Right ventricle myocardium superior (tissue), 1 donor: ENCODE data around the gene FLVCR2. TPM values are rescaled to one million over a fixed set of nuclear protein-coding genes. Genes with fewer than 3 reads are reported as not detected.

Experiments
- ATAC-seq: fragments of 200-7000 bp; cut with Tn5 transposase; one replicate; pipeline ENCODE4 v1.9.1; 2020; ENCODE audit warnings: mild to moderate bottlenecking; ENCODE audit not compliant: poor library complexity
- DNase-seq: peaks from one replicate; pipeline ENCODE4 v3.0.0-alpha.2; 2020
- intact Hi-C: fragments of 100-400 bp; cut with DNase I; formaldehyde crosslinking; loops from one replicate; pipeline ENCODE4 v1.11.2; 2022
- total RNA-seq: library from RNA; stranded (reverse); fragmentation: NEBNext Ultra II Directional; extraction: Animal tissue kit (Norgen Biotek cat#: 25700); gene quantifications from one replicate; pipeline ENCODE4 v1.2.1, GENCODE V29; 2021
- donor health status: DM: no; HTN: yes; CAD: no; lungs with severe emphysema.

Gene FLVCR2
- total RNA-seq, 1 donor from 2014 or later, result 2.1 TPM

GRCh38 chr14:75551021-75551420 is 27.4 kb upstream of the FLVCR2 start:
- intact Hi-C loops, result no loop called here
- no peak for ATAC-seq
- DNase-seq, result no peak

GRCh38 chr14:75553157-75553556 is 25.3 kb upstream of the FLVCR2 start:
- intact Hi-C loops, result no loop called here
- ATAC-seq (no peak), DNase-seq (no peak)

DNA sequence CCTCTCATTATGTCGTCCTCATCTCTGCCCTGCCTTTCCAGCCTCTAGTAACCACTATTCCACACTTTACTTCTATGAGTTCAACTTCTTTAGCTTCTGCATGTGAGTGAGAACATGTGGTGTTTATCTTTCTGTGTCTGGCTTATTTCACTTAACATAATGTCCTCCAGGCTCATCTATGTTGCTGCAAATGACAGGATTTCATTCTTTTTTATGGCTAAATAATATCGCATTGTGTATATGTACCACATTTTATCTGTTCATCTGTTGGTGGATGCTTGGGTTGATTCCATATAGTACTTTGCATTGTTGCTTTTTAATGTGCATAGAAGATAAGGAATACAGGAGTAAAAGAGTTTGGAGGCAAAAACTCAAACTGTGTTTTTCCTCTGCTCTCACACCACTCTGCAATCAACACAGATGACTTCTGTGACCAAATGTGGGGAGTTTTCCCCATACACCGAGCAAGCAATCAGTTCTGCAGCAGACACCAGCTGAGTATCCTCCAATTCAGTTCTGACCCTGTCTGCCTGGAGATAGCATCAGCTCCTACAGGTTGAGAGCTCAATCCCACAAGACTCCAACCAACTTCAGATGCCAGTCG is 24.6 kb upstream of the FLVCR2 start:
- intact Hi-C loops, result no loop called here
- ATAC-seq (no peak), DNase-seq (no peak)

DNA sequence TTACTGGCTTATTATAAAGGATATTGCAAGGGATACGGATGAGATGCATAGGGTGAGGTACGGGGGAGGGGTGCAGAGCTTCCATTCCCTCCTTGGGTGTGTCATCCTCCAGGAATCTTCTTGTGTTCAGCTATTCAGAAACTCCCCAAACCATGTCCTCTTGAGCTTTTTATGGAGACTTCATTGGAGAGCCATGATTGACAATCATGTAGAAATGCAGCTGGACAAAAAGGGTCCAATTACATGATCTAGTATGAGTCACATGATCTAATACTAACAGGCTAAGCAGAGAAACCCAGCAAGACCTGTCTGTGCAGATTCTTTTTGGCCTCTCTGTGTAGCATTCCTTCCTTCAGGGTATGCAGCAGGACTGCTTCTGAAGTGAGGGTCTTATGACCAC is 23.9 kb upstream of the FLVCR2 start:
- ATAC-seq, result no peak
- DNase-seq, result no peak
- intact Hi-C loops, result no loop called here

GRCh38 chr14:75558440-75558839 is 20.0 kb upstream of the FLVCR2 start:
- no peak for ATAC-seq
- DNase-seq, result no peak
- intact Hi-C loops, result no loop called here

- DNase-seq, result no peak
- intact Hi-C loops, result no loop called here
- ATAC-seq, result no peak
Measured at GRCh38 chr14:75559045-75559444, 19.4 kb upstream of the FLVCR2 start.

- intact Hi-C loops, result no loop called here
- ATAC-seq, result peak; percentile 10
- DNase-seq, result peak; percentile 50
Measured at GRCh38 chr14:75559451-75560222, 18.8 kb upstream of the FLVCR2 start.

- intact Hi-C loops, result no loop called here
- DNase-seq, result peak; percentile 79
- ATAC-seq, result peak; percentile 90
Measured at GRCh38 chr14:75561013-75561432, 17.4 kb upstream of the FLVCR2 start.

DNA sequence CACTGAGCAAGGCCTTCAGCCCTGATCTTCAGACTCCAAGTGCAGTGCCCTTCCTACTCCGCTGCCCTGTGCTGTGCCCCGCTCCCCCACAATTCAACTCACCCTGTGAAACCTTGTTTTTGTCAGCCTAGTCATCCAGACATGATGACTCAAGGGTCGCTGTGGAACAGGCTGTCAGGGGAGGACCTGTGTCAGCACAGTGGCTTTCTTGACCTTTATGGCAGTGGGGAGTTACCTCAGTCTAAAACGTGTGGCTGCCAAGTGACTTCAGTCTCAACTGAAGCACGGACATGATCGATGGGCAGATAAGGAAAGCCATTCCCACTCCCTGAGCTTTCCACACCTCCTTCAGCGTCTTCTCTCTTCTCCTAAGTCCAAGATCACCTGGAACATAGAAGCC is 16.3 kb upstream of the FLVCR2 start:
- DNase-seq (no peak), ATAC-seq (no peak)
- intact Hi-C loops, result no loop called here

GRCh38 chr14:75562489-75562888 is 15.9 kb upstream of the FLVCR2 start:
- DNase-seq (no peak), ATAC-seq (no peak)
- intact Hi-C loops, result no loop called here

DNA sequence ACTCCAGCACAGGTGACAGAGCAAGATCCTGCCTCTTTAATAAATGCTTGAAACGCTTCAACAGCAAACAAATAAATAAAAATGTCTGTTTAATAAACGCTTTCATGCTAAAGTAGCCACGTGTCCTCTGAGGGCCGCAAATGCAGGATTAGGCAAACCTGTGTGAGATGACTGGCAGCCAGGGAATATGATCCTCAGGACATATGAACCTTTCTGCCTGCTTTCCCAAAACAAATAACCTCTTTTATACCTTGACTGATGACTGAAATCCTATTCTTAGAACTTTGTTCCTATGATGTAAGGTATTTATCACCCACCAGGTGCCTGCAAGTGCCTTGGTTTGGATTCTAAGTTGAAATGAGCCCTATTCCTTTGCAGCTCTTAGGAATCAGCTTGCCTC is 14.5 kb upstream of the FLVCR2 start:
- no peak for DNase-seq
- ATAC-seq, result no peak
- intact Hi-C loops, result no loop called here

DNA sequence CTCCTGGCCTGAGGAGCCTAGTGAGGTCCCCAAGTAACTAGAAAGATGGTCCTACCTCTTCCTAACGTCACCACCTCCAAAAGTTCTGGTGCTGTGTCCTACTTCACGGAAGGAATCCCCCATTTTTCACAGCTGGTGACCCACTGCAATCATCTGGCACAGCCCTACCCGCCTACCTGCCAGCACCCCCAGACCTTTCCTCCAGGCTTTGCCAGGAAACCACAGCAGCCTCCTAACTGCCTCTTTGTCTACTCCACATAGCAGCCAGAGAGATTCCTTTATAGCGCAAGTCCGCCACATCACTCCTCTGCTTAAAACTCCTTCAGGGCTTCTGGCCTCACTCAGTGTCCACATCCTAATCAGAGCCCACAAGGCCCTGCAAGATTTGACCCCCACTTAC is 13.4 kb upstream of the FLVCR2 start:
- intact Hi-C loops, result no loop called here
- DNase-seq (no peak), ATAC-seq (no peak)

GRCh38 chr14:75566321-75566720 is 12.1 kb upstream of the FLVCR2 start:
- ATAC-seq (peak; percentile 33), DNase-seq (no peak)
- intact Hi-C loops, result no loop called here

GRCh38 chr14:75566752-75567151 is 11.7 kb upstream of the FLVCR2 start:
- ATAC-seq (no peak), DNase-seq (no peak)
- intact Hi-C loops, result no loop called here

- ATAC-seq (no peak), DNase-seq (no peak)
- intact Hi-C loops, result no loop called here
Measured at GRCh38 chr14:75568140-75568539, 10.3 kb upstream of the FLVCR2 start.

- ATAC-seq (no peak), DNase-seq (no peak)
- intact Hi-C loops, result no loop called here
Measured at GRCh38 chr14:75568791-75569190, 9.6 kb upstream of the FLVCR2 start.

DNA sequence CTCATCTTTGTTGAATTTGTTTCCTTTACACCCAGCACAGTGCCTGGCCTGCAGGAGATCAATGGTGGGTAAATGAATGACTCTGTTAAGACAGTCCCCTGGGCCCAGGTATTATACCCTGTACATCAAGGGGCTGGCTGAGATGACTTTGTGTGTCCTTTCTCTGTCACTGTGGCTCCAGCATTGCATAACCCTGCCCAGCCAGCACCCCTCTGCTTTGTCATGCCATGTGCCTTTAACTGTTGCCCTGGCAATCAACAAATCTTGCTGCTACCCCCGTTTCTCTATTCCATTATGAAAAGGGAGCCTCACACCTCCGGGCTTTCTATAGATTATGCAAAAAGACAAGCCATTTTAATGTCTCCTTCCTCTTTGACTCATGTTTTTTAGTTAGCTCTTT is 7.6 kb upstream of the FLVCR2 start:
- no peak for ATAC-seq
- intact Hi-C loops, result no loop called here

GRCh38 chr14:75572104-75572503 is 6.3 kb upstream of the FLVCR2 start:
- intact Hi-C loops, result no loop called here
- no peak for ATAC-seq
- DNase-seq, result no peak

More for the DNA sequence above, 7.6 kb upstream of the FLVCR2 start:
- DNase-seq, result no peak

- intact Hi-C loops, result loop anchor here (1.0 kb wide), 1 partner anchor 77 kb away; no protein-coding TSS in a partner anchor
- no peak for DNase-seq
- ATAC-seq, result no peak
Measured at GRCh38 chr14:75577090-75577489, 1.3 kb upstream of the FLVCR2 start.

DNA sequence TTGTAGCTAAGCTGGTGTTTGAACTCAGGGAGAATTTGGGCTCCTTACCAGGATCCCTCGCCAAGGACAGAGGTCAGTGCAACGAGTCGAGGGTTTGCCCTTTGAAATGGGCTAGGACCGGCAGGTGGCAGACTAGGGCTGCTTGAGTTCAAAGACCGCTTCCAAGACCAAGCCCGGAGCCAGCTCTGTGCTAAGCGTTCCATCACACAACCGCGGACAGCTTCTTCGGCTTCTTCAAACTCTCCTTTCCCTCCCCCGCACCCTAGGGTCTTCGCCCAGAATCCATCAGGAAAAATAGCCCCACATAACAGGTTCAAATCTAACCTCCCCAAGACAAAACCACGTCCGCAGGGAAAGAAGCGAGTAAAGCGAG is 705 bp upstream of the FLVCR2 start:
- intact Hi-C loops, result loop anchor here (1.0 kb wide), 1 partner anchor 77 kb away; no protein-coding TSS in a partner anchor
- peak; percentile 93 for DNase-seq
- ATAC-seq, result peak; percentile 91
